Effector memory CD8-positive, alpha-beta T cell (primary cell): ENCODE results near the gene TRA2B.
A peak's percentile ranks its signal among the peaks of the same experiment; 100 is the strongest.

Experiments
- ATAC-seq: fragments of 150-1000 bp; cut with Tn5 transposase; replicated peaks from 2 replicates; pipeline ENCODE4 v1.10.0; 2021; ENCODE audit warnings: mild to moderate bottlenecking, moderate library complexity
- DNase-seq, 3 experiments: peaks; one replicate each; pipeline ENCODE4 v3.0.0; 2021
- H3K27ac Mint-ChIP-seq, 2 donors: one replicate each; pipeline ENCODE4 v1.8.0; 2022; ENCODE audit warnings: mild to moderate bottlenecking in 2 of 2, mixed read lengths in 2 of 2, moderate library complexity in 2 of 2
- H3K27me3 Mint-ChIP-seq, 2 donors: one replicate each; pipeline ENCODE4 v1.8.0; 2022; ENCODE audit warnings: mixed read lengths in 2 of 2
- H3K36me3 Mint-ChIP-seq: one replicate; pipeline ENCODE4 v1.8.0; 2022; ENCODE audit warnings: mild to moderate bottlenecking, moderate library complexity, mixed read lengths; ENCODE audit not compliant: insufficient read depth
- H3K4me1 Mint-ChIP-seq, 2 donors: one replicate each; pipeline ENCODE4 v1.8.0; 2022; ENCODE audit warnings: low read depth in 2 of 2, mixed read lengths in 2 of 2
- H3K4me3 Mint-ChIP-seq, 2 donors: one replicate each; pipeline ENCODE4 v1.8.0; 2022; ENCODE audit warnings: mild to moderate bottlenecking in 2 of 2, mixed read lengths in 2 of 2, moderate library complexity in 2 of 2
- H3K9me3 Mint-ChIP-seq, 2 donors: one replicate each; pipeline ENCODE4 v1.8.0; 2022; ENCODE audit warnings: mixed read lengths in 2 of 2

Gene TRA2B

GRCh38 chr3:185966655-185967054, 28.8 kb upstream of the TRA2B start:
- Mint-ChIP-seq H3K9me3 (no peaks in the 10 kb centered on the region), H3K36me3 (peaks cover 3% of the 10 kb centered on the region), H3K27me3 (peaks cover 0 to 5% of the 10 kb centered on the region in 2 donors), H3K4me3 (no peak overlapping the region), H3K4me1 (no peaks in the 10 kb centered on the region), H3K27ac (no peak overlapping the region)
- DNase-seq = no peak
- no peak for ATAC-seq

- DNase-seq (no peak), ATAC-seq (no peak)
- H3K27me3 Mint-ChIP-seq = peaks cover 0 to 5% of the 10 kb centered on the region in 2 donors
- H3K9me3 Mint-ChIP-seq = no peaks in the 10 kb centered on the region
- peaks cover 3% of the 10 kb centered on the region for H3K36me3 Mint-ChIP-seq
- no peak overlapping the region for H3K27ac Mint-ChIP-seq
- H3K4me1 Mint-ChIP-seq = no peaks in the 10 kb centered on the region
- no peak overlapping the region for H3K4me3 Mint-ChIP-seq
Measured at GRCh38 chr3:185965496-185965895, 27.7 kb upstream of the TRA2B start.

GRCh38 chr3:185961675-185962232, 23.9 kb upstream of the TRA2B start:
- Mint-ChIP-seq H3K9me3 (no peaks in the 10 kb centered on the region), H3K36me3 (no peaks in the 10 kb centered on the region), H3K27me3 (peaks cover 23 to 24% of the 10 kb centered on the region in 2 donors), H3K4me3 (no peak overlapping the region), H3K27ac (no peak overlapping the region), H3K4me1 (no peaks in the 10 kb centered on the region)
- ATAC-seq (no peak), DNase-seq (no peak)

- Mint-ChIP-seq H3K9me3 (no peaks in the 10 kb centered on the region), H3K27ac (no peak overlapping the region), H3K4me1 (no peaks in the 10 kb centered on the region), H3K4me3 (no peak overlapping the region), H3K27me3 (peaks cover 32 to 34% of the 10 kb centered on the region in 2 donors), H3K36me3 (no peaks in the 10 kb centered on the region)
- ATAC-seq = no peak
- no peak for DNase-seq
Measured at GRCh38 chr3:185960522-185961288, 22.9 kb upstream of the TRA2B start.

- Mint-ChIP-seq H3K36me3 (no peaks in the 10 kb centered on the region), H3K9me3 (no peaks in the 10 kb centered on the region), H3K4me3 (no peak overlapping the region), H3K27ac (no peak overlapping the region), H3K27me3 (peaks cover 39 to 42% of the 10 kb centered on the region in 2 donors), H3K4me1 (no peaks in the 10 kb centered on the region)
- DNase-seq (no peak), ATAC-seq (no peak)
Measured at GRCh38 chr3:185959609-185960521, 22.1 kb upstream of the TRA2B start.

GRCh38 chr3:185958626-185959025, 20.8 kb upstream of the TRA2B start:
- Mint-ChIP-seq H3K27me3 (peaks cover 43 to 45% of the 10 kb centered on the region in 2 donors), H3K4me1 (no peaks in the 10 kb centered on the region), H3K27ac (no peak overlapping the region), H3K4me3 (no peak overlapping the region), H3K9me3 (no peaks in the 10 kb centered on the region), H3K36me3 (no peaks in the 10 kb centered on the region)
- no peak for ATAC-seq
- DNase-seq = no peak

- Mint-ChIP-seq H3K4me3 (no peak overlapping the region), H3K4me1 (no peaks in the 10 kb centered on the region), H3K27ac (no peak overlapping the region), H3K36me3 (no peaks in the 10 kb centered on the region), H3K9me3 (no peaks in the 10 kb centered on the region), H3K27me3 (peaks cover 59 to 66% of the 10 kb centered on the region in 2 donors)
- ATAC-seq = no peak
- no peak for DNase-seq
Measured at GRCh38 chr3:185956244-185956643, 18.4 kb upstream of the TRA2B start.

- no peak overlapping the region for H3K4me3 Mint-ChIP-seq
- no peaks in the 10 kb centered on the region for H3K36me3 Mint-ChIP-seq
- peaks cover 66 to 71% of the 10 kb centered on the region in 2 donors for H3K27me3 Mint-ChIP-seq
- no peaks in the 10 kb centered on the region for H3K4me1 Mint-ChIP-seq
- no peak overlapping the region for H3K27ac Mint-ChIP-seq
- no peak for ATAC-seq
- H3K9me3 Mint-ChIP-seq = no peaks in the 10 kb centered on the region
- DNase-seq = no peak
Measured at GRCh38 chr3:185954366-185954723, 16.5 kb upstream of the TRA2B start.

GRCh38 chr3:185950728-185951127, 12.9 kb upstream of the TRA2B start:
- Mint-ChIP-seq H3K36me3 (no peaks in the 10 kb centered on the region), H3K4me1 (no peaks in the 10 kb centered on the region), H3K27ac (no peak overlapping the region), H3K4me3 (no peak overlapping the region), H3K27me3 (peaks cover 39 to 52% of the 10 kb centered on the region in 2 donors), H3K9me3 (no peaks in the 10 kb centered on the region)
- no peak for ATAC-seq
- no peak for DNase-seq

- H3K4me3 Mint-ChIP-seq = no peak overlapping the region
- ATAC-seq = no peak
- no peaks in the 10 kb centered on the region for H3K4me1 Mint-ChIP-seq
- no peaks in the 10 kb centered on the region for H3K9me3 Mint-ChIP-seq
- no peak overlapping the region for H3K27ac Mint-ChIP-seq
- no peak for DNase-seq
- H3K36me3 Mint-ChIP-seq = no peaks in the 10 kb centered on the region
- peaks cover 28 to 42% of the 10 kb centered on the region in 2 donors for H3K27me3 Mint-ChIP-seq
Measured at GRCh38 chr3:185949515-185949914, 11.7 kb upstream of the TRA2B start.

GRCh38 chr3:185948292-185948691, 10.5 kb upstream of the TRA2B start:
- Mint-ChIP-seq H3K27ac (no peak overlapping the region), H3K4me3 (no peak overlapping the region), H3K9me3 (no peaks in the 10 kb centered on the region), H3K27me3 (peaks cover 24 to 38% of the 10 kb centered on the region in 2 donors), H3K4me1 (peaks cover 0 to 3% of the 10 kb centered on the region in 2 donors), H3K36me3 (no peaks in the 10 kb centered on the region)
- ATAC-seq = no peak
- no peak for DNase-seq

- ATAC-seq (peak; percentile 12), DNase-seq (no peak)
- peak overlapping the region in 1 of 2 donors; percentile 47 for H3K27ac Mint-ChIP-seq
- peaks cover 5% of the 10 kb centered on the region for H3K36me3 Mint-ChIP-seq
- peak overlapping the region; percentile 58 to 60 for H3K4me3 Mint-ChIP-seq
- H3K4me1 Mint-ChIP-seq = peaks cover 0 to 6% of the 10 kb centered on the region in 2 donors
- H3K9me3 Mint-ChIP-seq = no peaks in the 10 kb centered on the region
- peaks cover 7 to 13% of the 10 kb centered on the region in 2 donors for H3K27me3 Mint-ChIP-seq
Measured at GRCh38 chr3:185943760-185944106, 5.9 kb upstream of the TRA2B start.

GRCh38 chr3:185942907-185943759, 5.3 kb upstream of the TRA2B start:
- H3K27ac Mint-ChIP-seq = peak overlapping the region; percentile 15 to 47
- H3K9me3 Mint-ChIP-seq = no peaks in the 10 kb centered on the region
- ATAC-seq (peak; percentile 99), DNase-seq (peak; percentile 80 to 84 (median 81))
- H3K4me3 Mint-ChIP-seq = peak overlapping the region; percentile 58 to 60
- H3K4me1 Mint-ChIP-seq = peaks cover 3 to 8% of the 10 kb centered on the region in 2 donors
- peaks cover 7 to 13% of the 10 kb centered on the region in 2 donors for H3K27me3 Mint-ChIP-seq
- H3K36me3 Mint-ChIP-seq = peaks cover 7% of the 10 kb centered on the region
